ENCODE results near the gene DIS3L2. TPM values are rescaled to one million over a fixed set of nuclear protein-coding genes. Genes with fewer than 3 reads are reported as not detected.
A peak's percentile ranks its signal among the peaks of the same experiment; 100 is the strongest.

Gene DIS3L2
- total and polyA plus RNA-seq, 2 experiments from 2014 or later: 9.3 to 15.6 TPM

- H3K79me2 ChIP-seq (ENCODE audit: insufficient read depth): peaks cover 85% of the 10 kb centered on the region
- in situ Hi-C loops (cut with MboI): no loop called here
- no peaks in the 10 kb centered on the region for H3K36me3 ChIP-seq (ENCODE audit: low read depth)
- peaks cover 8% of the 10 kb centered on the region for H3K4me1 ChIP-seq (ENCODE audit: insufficient read depth)
- H3K9me2 ChIP-seq (ENCODE audit: insufficient read depth): no peaks in the 10 kb centered on the region
- H3K4me3 ChIP-seq: no peak overlapping the region
- 75 to 76% methylated on average over 3 of the region's 3 CpGs for whole genome bisulfite sequencing, 2 experiments (ENCODE audit: low coverage in 1 of 2, low lambda C conversion rate in 2 of 2, missing lambda C conversion rate in 2 of 2)
- DNase-seq: peak; percentile 15
- H3K27me3 ChIP-seq (replicated peaks; ENCODE audit: insufficient read depth): no peaks in the 10 kb centered on the region
- H3F3A ChIP-seq (ENCODE audit: insufficient read depth): no peaks in the 10 kb centered on the region
- no peak overlapping the region for H3K4me2 ChIP-seq (ENCODE audit: unreplicated experiment)
- H4K20me1 ChIP-seq (ENCODE audit: insufficient read depth): peaks cover 1% of the 10 kb centered on the region; the same call in 1 of the 2 replicates
- TF ChIP-seq EZH2phosphoT487 (IDR thresholded peaks at IDR 0.05; ENCODE audit: insufficient read depth, low read depth) (no peak), EZH2 (IDR thresholded peaks at IDR 0.05; ENCODE audit: insufficient read depth, poor library complexity, severe bottlenecking) (no peak)
- H3K9ac ChIP-seq: no peak overlapping the region
- H3K9me3 ChIP-seq (ENCODE audit: low read depth): no peaks in the 10 kb centered on the region
- H2AFZ ChIP-seq: no peak overlapping the region
- H3K27ac ChIP-seq: no peak overlapping the region
Measured at GRCh38 chr2:231991664-231992063, 30.2 kb downstream of the DIS3L2 start.

- TF ChIP-seq EZH2phosphoT487 (IDR thresholded peaks at IDR 0.05; ENCODE audit: insufficient read depth, low read depth) (no peak), EZH2 (IDR thresholded peaks at IDR 0.05; ENCODE audit: insufficient read depth, poor library complexity, severe bottlenecking) (no peak)
- H3K27me3 ChIP-seq (replicated peaks; ENCODE audit: insufficient read depth): no peaks in the 10 kb centered on the region
- no peak overlapping the region for H3K27ac ChIP-seq
- no peaks in the 10 kb centered on the region for H3K9me2 ChIP-seq (ENCODE audit: insufficient read depth)
- 39 to 47% methylated on average over 5 of the region's 5 CpGs for WGBS, 2 experiments (ENCODE audit: low coverage in 1 of 2, low lambda C conversion rate in 2 of 2, missing lambda C conversion rate in 2 of 2)
- peaks cover 8% of the 10 kb centered on the region for H3K4me1 ChIP-seq (ENCODE audit: insufficient read depth)
- peaks cover 81% of the 10 kb centered on the region for H3K79me2 ChIP-seq (ENCODE audit: insufficient read depth)
- H2AFZ ChIP-seq: no peak overlapping the region
- H3F3A ChIP-seq (ENCODE audit: insufficient read depth): no peaks in the 10 kb centered on the region
- H3K4me3 ChIP-seq: no peak overlapping the region
- H3K36me3 ChIP-seq (ENCODE audit: low read depth): no peaks in the 10 kb centered on the region
- DNase-seq: no peak
- no peak overlapping the region for H3K9ac ChIP-seq
- H4K20me1 ChIP-seq (ENCODE audit: insufficient read depth): no peaks in the 10 kb centered on the region; the same call in 1 of the 2 replicates
- in situ Hi-C loops (cut with MboI): no loop called here
- H3K9me3 ChIP-seq (ENCODE audit: low read depth): no peaks in the 10 kb centered on the region
- no peak overlapping the region for H3K4me2 ChIP-seq (ENCODE audit: unreplicated experiment)
Measured at GRCh38 chr2:231992888-231993287, 31.4 kb downstream of the DIS3L2 start.

DNA sequence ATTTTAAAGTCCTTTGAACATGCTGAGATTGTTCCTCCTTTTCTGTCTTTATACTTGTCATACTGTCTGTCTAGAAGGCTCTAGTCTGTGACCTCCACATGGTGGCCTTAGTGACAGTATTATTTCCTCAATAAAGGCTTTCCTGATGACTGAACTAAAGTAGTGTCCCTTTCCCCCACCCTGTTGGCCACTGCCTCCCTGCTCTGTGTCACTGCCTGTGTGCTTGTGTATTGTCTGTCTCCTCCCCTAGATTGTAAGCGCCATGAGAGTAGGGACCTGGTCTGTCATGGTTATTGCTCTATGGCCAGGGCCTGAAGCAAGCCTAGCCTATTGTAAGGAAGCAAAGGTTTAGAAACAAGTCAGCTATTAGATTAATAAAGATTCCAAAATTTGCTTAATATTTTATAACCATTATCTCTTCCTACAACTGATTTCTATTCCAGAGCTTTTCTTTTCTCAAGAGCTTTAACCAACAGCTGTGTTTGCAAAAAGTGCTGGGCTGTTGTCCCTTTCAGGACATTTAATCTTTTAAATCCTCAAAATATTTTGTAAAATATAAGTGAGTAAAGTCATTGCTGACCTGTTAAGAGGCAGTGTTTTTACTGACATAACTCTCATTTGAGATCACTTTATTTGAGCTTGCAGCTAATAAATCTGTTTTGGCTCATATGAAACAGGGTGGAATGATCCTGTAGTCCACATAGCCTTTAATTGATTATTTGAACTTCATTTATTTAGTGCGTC, 35.5 kb downstream of the DIS3L2 start:
- peaks cover 64% of the 10 kb centered on the region for H3K79me2 ChIP-seq (ENCODE audit: insufficient read depth)
- no peaks in the 10 kb centered on the region for H3F3A ChIP-seq (ENCODE audit: insufficient read depth)
- H3K4me2 ChIP-seq (ENCODE audit: unreplicated experiment): no peak overlapping the region
- H3K36me3 ChIP-seq (ENCODE audit: low read depth): no peaks in the 10 kb centered on the region
- peaks cover under 1% of the 10 kb centered on the region; the same call in 1 of the 2 replicates for H3K4me1 ChIP-seq (ENCODE audit: insufficient read depth)
- no peak overlapping the region for H3K4me3 ChIP-seq
- no peak for DNase-seq
- no peaks in the 10 kb centered on the region for H3K9me3 ChIP-seq (ENCODE audit: low read depth)
- WGBS, 2 experiments (ENCODE audit: low coverage in 1 of 2, low lambda C conversion rate in 2 of 2, missing lambda C conversion rate in 2 of 2): 98 to 99% methylated on average over 2 of the region's 2 CpGs
- in situ Hi-C loops (cut with MboI): no loop called here
- no peak overlapping the region for H3K9ac ChIP-seq
- TF ChIP-seq EZH2 (IDR thresholded peaks at IDR 0.05; ENCODE audit: insufficient read depth, poor library complexity, severe bottlenecking): no peak
- no peak for TF ChIP-seq EZH2phosphoT487 (IDR thresholded peaks at IDR 0.05; ENCODE audit: insufficient read depth, low read depth)
- H3K9me2 ChIP-seq (ENCODE audit: insufficient read depth): no peaks in the 10 kb centered on the region
- H2AFZ ChIP-seq: no peak overlapping the region
- no peaks in the 10 kb centered on the region for H4K20me1 ChIP-seq (ENCODE audit: insufficient read depth)
- no peaks in the 10 kb centered on the region for H3K27me3 ChIP-seq (replicated peaks; ENCODE audit: insufficient read depth)
- H3K27ac ChIP-seq: no peak overlapping the region

- Histone ChIP-seq H3F3A (ENCODE audit: insufficient read depth) (no peaks in the 10 kb centered on the region), H3K27me3 (replicated peaks; ENCODE audit: insufficient read depth) (no peaks in the 10 kb centered on the region), H2AFZ (no peak overlapping the region), H4K20me1 (ENCODE audit: insufficient read depth) (no peaks in the 10 kb centered on the region), H3K27ac (no peak overlapping the region), H3K4me1 (ENCODE audit: insufficient read depth) (no peaks in the 10 kb centered on the region), H3K9me3 (ENCODE audit: low read depth) (no peaks in the 10 kb centered on the region), H3K4me3 (no peak overlapping the region), H3K36me3 (ENCODE audit: low read depth) (no peaks in the 10 kb centered on the region), H3K79me2 (ENCODE audit: insufficient read depth) (peaks cover 70% of the 10 kb centered on the region), H3K4me2 (ENCODE audit: unreplicated experiment) (no peak overlapping the region), H3K9ac (no peak overlapping the region), H3K9me2 (ENCODE audit: insufficient read depth) (no peaks in the 10 kb centered on the region)
- in situ Hi-C loops (cut with MboI): no loop called here
- TF ChIP-seq EZH2phosphoT487 (IDR thresholded peaks at IDR 0.05; ENCODE audit: insufficient read depth, low read depth) (no peak), EZH2 (IDR thresholded peaks at IDR 0.05; ENCODE audit: insufficient read depth, poor library complexity, severe bottlenecking) (no peak)
- DNase-seq: no peak
Measured at GRCh38 chr2:231998046-231998445, 36.5 kb downstream of the DIS3L2 start.
